GM12873 (cell line): Measurements from ENCODE around the gene PTPRG.

ENCODE experiments used
- TF ChIP-seq, protein P1 (sequence below): IDR thresholded peaks from 2 replicates; pipeline ENCODE4 v1.5.1; 2012; ENCODE audit warnings: low read depth, mild to moderate bottlenecking, moderate library complexity, low read length, control low read depth; ENCODE audit not compliant: insufficient read depth; ENCODE audit errors: missing control alignments

The PTPRG gene

DNA sequence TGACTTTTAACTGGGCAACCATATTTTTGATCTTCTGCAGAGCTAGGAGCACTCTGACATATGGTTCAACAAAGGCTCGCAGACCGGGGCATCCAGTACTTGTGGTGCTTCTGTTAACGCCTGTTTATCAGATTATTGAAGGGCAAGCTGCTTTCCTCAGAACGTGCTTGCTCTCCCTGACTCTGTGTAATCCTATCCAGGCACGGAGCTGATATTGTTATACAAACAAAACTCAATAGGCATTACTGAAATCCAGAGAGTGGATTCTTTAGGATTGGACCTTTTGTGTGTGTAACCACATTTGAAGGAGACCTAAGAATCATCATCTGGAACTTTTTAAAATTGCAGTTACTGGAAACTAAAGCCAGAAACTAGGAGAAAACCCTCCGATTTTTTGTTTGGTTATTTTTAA, 246.5 kb downstream of the PTPRG start:
- TF ChIP-seq, protein P1, sequence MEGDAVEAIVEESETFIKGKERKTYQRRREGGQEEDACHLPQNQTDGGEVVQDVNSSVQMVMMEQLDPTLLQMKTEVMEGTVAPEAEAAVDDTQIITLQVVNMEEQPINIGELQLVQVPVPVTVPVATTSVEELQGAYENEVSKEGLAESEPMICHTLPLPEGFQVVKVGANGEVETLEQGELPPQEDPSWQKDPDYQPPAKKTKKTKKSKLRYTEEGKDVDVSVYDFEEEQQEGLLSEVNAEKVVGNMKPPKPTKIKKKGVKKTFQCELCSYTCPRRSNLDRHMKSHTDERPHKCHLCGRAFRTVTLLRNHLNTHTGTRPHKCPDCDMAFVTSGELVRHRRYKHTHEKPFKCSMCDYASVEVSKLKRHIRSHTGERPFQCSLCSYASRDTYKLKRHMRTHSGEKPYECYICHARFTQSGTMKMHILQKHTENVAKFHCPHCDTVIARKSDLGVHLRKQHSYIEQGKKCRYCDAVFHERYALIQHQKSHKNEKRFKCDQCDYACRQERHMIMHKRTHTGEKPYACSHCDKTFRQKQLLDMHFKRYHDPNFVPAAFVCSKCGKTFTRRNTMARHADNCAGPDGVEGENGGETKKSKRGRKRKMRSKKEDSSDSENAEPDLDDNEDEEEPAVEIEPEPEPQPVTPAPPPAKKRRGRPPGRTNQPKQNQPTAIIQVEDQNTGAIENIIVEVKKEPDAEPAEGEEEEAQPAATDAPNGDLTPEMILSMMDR = no peak

- TF ChIP-seq, protein P1 = no peak
Measured at GRCh38 chr3:61808526-61808925, 247.2 kb downstream of the PTPRG start.

- TF ChIP-seq, protein P1 = no peak
Measured at GRCh38 chr3:61808999-61809398, 247.6 kb downstream of the PTPRG start.

- TF ChIP-seq, protein P1 = no peak
Measured at GRCh38 chr3:61809879-61810278, 248.5 kb downstream of the PTPRG start.

- TF ChIP-seq, protein P1 = no peak
Measured at GRCh38 chr3:61810953-61811497, 249.7 kb downstream of the PTPRG start.

- TF ChIP-seq, protein P1 = no peak
Measured at GRCh38 chr3:61811652-61812051, 250.3 kb downstream of the PTPRG start.

- TF ChIP-seq, protein P1 = no peak
Measured at GRCh38 chr3:61812085-61812484, 250.7 kb downstream of the PTPRG start.
